Spleen (tissue), 7 donors: ENCODE data around the gene AMBRA1.

ENCODE experiments used
- POLR2AphosphoS5 ChIP-seq, 3 donors: sonication (generic); formaldehyde crosslinking; IDR thresholded peaks; one replicate each; pipeline ENCODE4 v1.5.1; 2017; ENCODE audit warnings: antibody characterized with exemption in 3 of 3
- TF ChIP-seq, protein P1 (sequence below), 11 experiments: fragments of 200-600 bp in 7 of 11; fragments of 450-650 bp in 4 of 11; sonication (generic) in 4 of 11; IDR thresholded peaks in 8 of 11; conservative IDR thresholded peaks in 3 of 11; 1 replicate in 7 of 11; 2 replicates in 4 of 11; pipeline versions ENCODE4 v1.4.0 to v1.8.0; 2016 to 2021; ENCODE audit warnings: antibody characterized with exemption in 11 of 11, inconsistent platforms in 4 of 11, mild to moderate bottlenecking in 1 of 11
- donor health status: DM: no; HTN: no; CAD: no; lungs with moderate emphysema.
- donor health status: DM: no; HTN: no; CAD: no.
- donor health status: DM: no; HTN: no; CAD: no.

GRCh38 chr11:46485856-46486443 is 107.9 kb downstream of the AMBRA1 start:
- TF ChIP-seq POLR2AphosphoS5 (IDR thresholded peaks at IDR 0.05): no peak
- TF ChIP-seq, protein P1, sequence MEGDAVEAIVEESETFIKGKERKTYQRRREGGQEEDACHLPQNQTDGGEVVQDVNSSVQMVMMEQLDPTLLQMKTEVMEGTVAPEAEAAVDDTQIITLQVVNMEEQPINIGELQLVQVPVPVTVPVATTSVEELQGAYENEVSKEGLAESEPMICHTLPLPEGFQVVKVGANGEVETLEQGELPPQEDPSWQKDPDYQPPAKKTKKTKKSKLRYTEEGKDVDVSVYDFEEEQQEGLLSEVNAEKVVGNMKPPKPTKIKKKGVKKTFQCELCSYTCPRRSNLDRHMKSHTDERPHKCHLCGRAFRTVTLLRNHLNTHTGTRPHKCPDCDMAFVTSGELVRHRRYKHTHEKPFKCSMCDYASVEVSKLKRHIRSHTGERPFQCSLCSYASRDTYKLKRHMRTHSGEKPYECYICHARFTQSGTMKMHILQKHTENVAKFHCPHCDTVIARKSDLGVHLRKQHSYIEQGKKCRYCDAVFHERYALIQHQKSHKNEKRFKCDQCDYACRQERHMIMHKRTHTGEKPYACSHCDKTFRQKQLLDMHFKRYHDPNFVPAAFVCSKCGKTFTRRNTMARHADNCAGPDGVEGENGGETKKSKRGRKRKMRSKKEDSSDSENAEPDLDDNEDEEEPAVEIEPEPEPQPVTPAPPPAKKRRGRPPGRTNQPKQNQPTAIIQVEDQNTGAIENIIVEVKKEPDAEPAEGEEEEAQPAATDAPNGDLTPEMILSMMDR (IDR thresholded peaks at IDR 0.05 in 8 of 11, conservative IDR thresholded peaks at IDR 0.05 in 3 of 11): no peak
